Smooth muscle cell (in vitro differentiated cells): Measurements from ENCODE around the gene MYO18A. TPM values are rescaled to one million over a fixed set of nuclear protein-coding genes. Genes with fewer than 3 reads are reported as not detected.

ENCODE experiments used
- DNase-seq: peaks from one replicate; lab custom pipeline; 2025; ENCODE audit not compliant: unreplicated experiment; lab: John Stamatoyannopoulos, UW
- H2AFZ ChIP-seq: fragments of 200-600 bp; sonication (generic); 2 replicates; pipeline ENCODE4 v1.6.0; 2016; ENCODE audit warnings: antibody characterized with exemption, low read depth, mild to moderate bottlenecking
- H3F3A ChIP-seq: fragments of 200-600 bp; sonication (generic); 2 replicates; pipeline ENCODE4 v1.6.0; 2017; ENCODE audit warnings: antibody characterized with exemption, low read depth
- H3K27ac ChIP-seq: fragments of 200-600 bp; sonication (generic); 2 replicates; pipeline ENCODE4 v1.5.1; 2016; ENCODE audit warnings: low read depth, mild to moderate bottlenecking
- H3K27me3 ChIP-seq: fragments of 200-600 bp; sonication (generic); 2 replicates; pipeline ENCODE4 v1.6.1; 2016; ENCODE audit warnings: low read depth, mild to moderate bottlenecking
- H3K36me3 ChIP-seq: fragments of 200-600 bp; sonication (generic); 2 replicates; pipeline ENCODE4 v1.5.1; 2016; ENCODE audit warnings: low read depth
- H3K4me1 ChIP-seq: fragments of 200-600 bp; sonication (generic); 2 replicates; pipeline ENCODE4 v1.5.1; 2016; ENCODE audit warnings: low read depth
- H3K4me2 ChIP-seq: fragments of 200-600 bp; sonication (generic); 2 replicates; pipeline ENCODE4 v1.6.0; 2016; ENCODE audit warnings: mild to moderate bottlenecking
- H3K4me3 ChIP-seq: fragments of 200-600 bp; sonication (generic); 2 replicates; pipeline ENCODE4 v1.5.1; 2016; ENCODE audit warnings: mild to moderate bottlenecking
- H3K79me2 ChIP-seq: fragments of 200-600 bp; sonication (generic); 2 replicates; pipeline ENCODE4 v1.6.0; 2016; ENCODE audit warnings: low read depth, mild to moderate bottlenecking
- H3K9ac ChIP-seq: fragments of 200-600 bp; sonication (generic); 2 replicates; pipeline ENCODE4 v1.6.0; 2016; ENCODE audit warnings: low read depth
- H3K9me3 ChIP-seq: fragments of 200-600 bp; sonication (generic); replicated peaks from 2 replicates; pipeline ENCODE4 v1.5.1; 2016; ENCODE audit warnings: low read depth
- H4K20me1 ChIP-seq: fragments of 200-600 bp; sonication (generic); 2 replicates; pipeline ENCODE4 v1.6.0; 2016; ENCODE audit warnings: low read depth
- WGBS: methylation state at CpG from one replicate; pipeline ENCODE4 v1.1.7; 2016; ENCODE audit warnings: low lambda C conversion rate; 5-methylcytosine and 5-hydroxymethylcytosine counted together
- polyA plus RNA-seq: library from polyadenylated mRNA; unstranded; fragments of >200 nt; fragmentation: Nextera tagmentation; extraction: Ambion mirVana; gene quantifications from 2 replicates; pipeline ENCODE4 v1.2.1, GENCODE V29; 2016
- total RNA-seq: library from RNA; depleted of rRNA; stranded (reverse); fragments of >200 nt; gene quantifications from 2 replicates; pipeline ENCODE4 v1.2.3, GENCODE V29; 2014
- TF ChIP-seq, protein P1 (sequence below): fragments of 200-600 bp; sonication (generic); IDR thresholded peaks from 2 replicates; pipeline ENCODE4 v1.5.1; 2017; ENCODE audit warnings: borderline replicate concordance, mild to moderate bottlenecking, antibody characterized with exemption; ENCODE audit not compliant: insufficient read depth, poor library complexity, severe bottlenecking

MYO18A gene
- total and polyA plus RNA-seq, 2 experiments from 2014 or later, result 18.0 to 22.1 TPM

DNA sequence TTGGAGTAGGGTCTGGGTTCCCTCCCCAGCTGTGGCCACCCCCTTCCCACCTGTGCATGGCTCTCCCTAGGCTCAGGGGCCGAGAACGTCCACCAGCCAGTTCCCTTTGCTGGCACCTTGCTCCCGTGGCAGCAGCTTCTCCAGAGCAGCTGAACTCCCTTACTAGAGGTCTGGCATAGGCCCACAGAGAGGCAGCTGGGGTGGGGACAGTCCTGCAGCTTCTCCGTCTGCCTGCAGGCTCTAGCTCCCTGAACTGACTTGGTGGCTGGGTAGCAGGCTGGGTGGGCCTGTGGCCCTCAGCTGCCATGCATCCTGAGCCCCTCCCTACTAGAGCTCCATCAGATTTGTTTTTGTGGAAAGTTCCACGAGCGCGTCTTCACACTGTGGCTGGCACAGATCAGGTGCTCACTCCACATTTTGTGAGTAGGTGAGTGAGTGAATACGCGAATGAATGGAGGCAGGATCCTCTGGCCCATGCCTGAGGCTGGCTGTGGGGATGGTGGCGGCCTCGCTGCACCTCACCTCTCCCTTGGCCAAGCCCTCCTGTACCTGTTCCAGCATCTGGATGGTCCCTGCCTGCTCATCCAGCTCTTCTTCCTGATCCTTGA lies 86.0 kb downstream of the MYO18A start:
- Histone ChIP-seq H3K9ac (no peak overlapping the region), H4K20me1 (no peaks in the 10 kb centered on the region), H3K36me3 (no peaks in the 10 kb centered on the region), H3K4me3 (no peak overlapping the region), H3K79me2 (no peaks in the 10 kb centered on the region), H3F3A (no peaks in the 10 kb centered on the region), H3K4me1 (no peaks in the 10 kb centered on the region), H2AFZ (no peak overlapping the region), H3K4me2 (no peak overlapping the region), H3K9me3 (no peaks in the 10 kb centered on the region), H3K27ac (no peak overlapping the region), H3K27me3 (no peaks in the 10 kb centered on the region)
- 94% methylated on average over 11 of the region's 11 CpGs for WGBS
- DNase-seq, result no peak
- TF ChIP-seq, protein P1, sequence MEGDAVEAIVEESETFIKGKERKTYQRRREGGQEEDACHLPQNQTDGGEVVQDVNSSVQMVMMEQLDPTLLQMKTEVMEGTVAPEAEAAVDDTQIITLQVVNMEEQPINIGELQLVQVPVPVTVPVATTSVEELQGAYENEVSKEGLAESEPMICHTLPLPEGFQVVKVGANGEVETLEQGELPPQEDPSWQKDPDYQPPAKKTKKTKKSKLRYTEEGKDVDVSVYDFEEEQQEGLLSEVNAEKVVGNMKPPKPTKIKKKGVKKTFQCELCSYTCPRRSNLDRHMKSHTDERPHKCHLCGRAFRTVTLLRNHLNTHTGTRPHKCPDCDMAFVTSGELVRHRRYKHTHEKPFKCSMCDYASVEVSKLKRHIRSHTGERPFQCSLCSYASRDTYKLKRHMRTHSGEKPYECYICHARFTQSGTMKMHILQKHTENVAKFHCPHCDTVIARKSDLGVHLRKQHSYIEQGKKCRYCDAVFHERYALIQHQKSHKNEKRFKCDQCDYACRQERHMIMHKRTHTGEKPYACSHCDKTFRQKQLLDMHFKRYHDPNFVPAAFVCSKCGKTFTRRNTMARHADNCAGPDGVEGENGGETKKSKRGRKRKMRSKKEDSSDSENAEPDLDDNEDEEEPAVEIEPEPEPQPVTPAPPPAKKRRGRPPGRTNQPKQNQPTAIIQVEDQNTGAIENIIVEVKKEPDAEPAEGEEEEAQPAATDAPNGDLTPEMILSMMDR, result no peak

DNA sequence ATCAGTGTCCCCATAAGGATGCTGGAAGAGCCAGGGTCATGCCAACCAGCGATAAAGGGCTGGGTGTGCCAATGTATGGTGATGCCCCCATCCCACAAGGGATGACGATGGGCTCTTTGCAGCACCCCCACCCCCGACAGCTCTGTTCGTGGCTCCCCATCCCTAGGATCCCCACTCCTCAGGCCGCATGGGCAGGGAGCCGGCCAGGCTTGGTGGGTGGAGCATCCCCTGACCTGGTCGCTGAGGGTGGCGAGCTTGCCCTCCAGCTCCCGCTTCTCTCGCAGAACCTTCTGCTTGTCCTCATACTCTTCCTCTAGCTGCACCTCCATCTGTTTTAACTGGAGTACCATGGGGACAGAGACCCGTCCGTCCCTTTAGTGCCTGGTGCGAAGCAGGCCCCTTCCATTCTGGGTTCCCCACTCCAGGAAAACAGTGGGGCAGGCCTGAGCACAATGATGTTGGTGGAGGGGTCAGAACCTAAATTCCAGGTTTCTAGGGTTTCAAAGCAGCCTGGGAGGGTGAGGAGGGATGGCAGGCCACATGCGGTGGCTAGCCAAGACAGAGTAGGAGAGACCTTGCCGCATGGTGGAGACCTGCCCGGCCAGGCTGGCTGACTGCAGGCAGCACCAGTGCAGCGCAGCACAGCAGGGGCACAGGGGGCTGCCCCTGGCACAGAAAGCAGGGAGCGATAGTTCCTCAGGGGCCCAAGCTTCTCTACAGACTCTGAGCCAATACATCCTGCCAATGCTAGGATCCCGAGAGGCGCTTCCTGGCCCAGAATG lies 86.9 kb downstream of the MYO18A start:
- Histone ChIP-seq H3K4me2 (no peak overlapping the region), H3K9me3 (no peaks in the 10 kb centered on the region), H3K27me3 (no peaks in the 10 kb centered on the region), H4K20me1 (no peaks in the 10 kb centered on the region), H3K4me3 (no peak overlapping the region), H3F3A (no peaks in the 10 kb centered on the region), H3K27ac (no peak overlapping the region), H2AFZ (no peak overlapping the region), H3K4me1 (no peaks in the 10 kb centered on the region), H3K9ac (no peak overlapping the region), H3K79me2 (no peaks in the 10 kb centered on the region), H3K36me3 (no peaks in the 10 kb centered on the region)
- TF ChIP-seq, protein P1, result no peak
- DNase-seq, result no peak
- WGBS, result 97% methylated on average over 20 of the region's 20 CpGs

DNA sequence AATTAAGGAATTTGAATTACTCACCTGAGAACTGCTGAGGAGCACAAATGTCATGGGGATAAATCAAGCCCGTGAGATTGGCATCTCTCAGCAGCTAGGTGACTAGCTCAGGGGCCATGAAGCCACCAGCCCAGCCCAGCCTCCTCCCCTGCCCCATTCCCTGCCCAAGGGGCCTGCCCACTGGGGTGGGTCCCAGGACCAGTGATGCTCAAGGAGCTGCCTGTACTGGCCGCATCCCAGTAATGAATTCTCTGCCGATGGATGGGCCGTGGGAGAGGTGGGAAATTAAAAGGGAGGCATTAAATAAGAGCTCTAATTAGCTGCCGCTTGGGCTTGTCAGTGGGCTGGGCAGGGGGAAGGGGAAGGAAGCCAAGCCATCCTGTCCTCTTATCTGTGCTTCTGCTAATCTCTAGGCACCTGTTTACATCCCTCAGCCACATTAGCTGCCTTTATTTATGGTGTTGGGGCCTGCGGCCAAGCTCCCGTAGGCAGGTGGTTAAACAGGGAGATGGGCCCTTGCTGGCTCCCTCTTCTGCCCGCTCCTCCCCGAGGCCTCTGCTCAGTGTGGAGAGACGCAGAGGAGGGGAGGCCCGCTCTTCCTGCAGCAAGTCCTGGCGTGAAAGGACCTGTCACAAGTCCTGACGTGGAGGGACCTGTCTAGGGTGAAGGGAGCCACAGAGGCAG lies 88.5 kb downstream of the MYO18A start:
- no peak for DNase-seq

More for the DNA sequence above, 88.5 kb downstream of the MYO18A start:
- H3F3A ChIP-seq, result no peaks in the 10 kb centered on the region
- no peaks in the 10 kb centered on the region for H3K79me2 ChIP-seq
- WGBS, result 88% methylated on average over 13 of the region's 13 CpGs
- no peak overlapping the region for H3K4me3 ChIP-seq
- H2AFZ ChIP-seq, result no peak overlapping the region
- no peak overlapping the region for H3K9ac ChIP-seq
- H3K27me3 ChIP-seq, result no peaks in the 10 kb centered on the region
- H4K20me1 ChIP-seq, result no peaks in the 10 kb centered on the region
- H3K36me3 ChIP-seq, result no peaks in the 10 kb centered on the region
- no peaks in the 10 kb centered on the region for H3K9me3 ChIP-seq
- no peaks in the 10 kb centered on the region for H3K4me1 ChIP-seq
- H3K27ac ChIP-seq, result no peak overlapping the region
- H3K4me2 ChIP-seq, result no peak overlapping the region
- TF ChIP-seq, protein P1, result no peak
